ENCODE data around the gene WNT16.

Gene WNT16

GRCh38 chr7:121351682-121352081 is 22.9 kb downstream of the WNT16 start:
- DNase-seq, result no peak

DNA sequence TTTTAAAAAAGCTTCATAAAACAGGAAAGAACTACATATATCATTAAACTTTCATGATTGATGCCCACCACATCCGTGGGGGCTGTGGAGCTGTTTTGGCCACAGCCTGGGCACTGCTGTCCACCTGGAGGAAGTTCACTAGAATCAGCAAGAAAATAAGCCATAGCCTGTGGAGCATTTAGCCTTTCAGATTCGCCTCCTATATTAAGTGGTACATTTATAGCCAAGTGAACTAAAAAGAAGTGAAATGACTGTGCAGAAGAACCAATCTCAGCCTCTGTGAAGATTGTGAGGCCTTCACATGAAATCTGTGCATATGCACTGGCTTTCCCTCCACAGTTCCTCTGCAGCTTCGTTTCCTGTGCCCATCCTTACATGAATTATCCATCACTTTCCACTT is 23.5 kb downstream of the WNT16 start:
- DNase-seq, result no peak

GRCh38 chr7:121355574-121355973 is 26.8 kb downstream of the WNT16 start:
- DNase-seq, result no peak

GRCh38 chr7:121360564-121360963 is 31.8 kb downstream of the WNT16 start:
- no peak for DNase-seq

GRCh38 chr7:121366852-121367431 is 38.1 kb downstream of the WNT16 start:
- no peak for DNase-seq

DNA sequence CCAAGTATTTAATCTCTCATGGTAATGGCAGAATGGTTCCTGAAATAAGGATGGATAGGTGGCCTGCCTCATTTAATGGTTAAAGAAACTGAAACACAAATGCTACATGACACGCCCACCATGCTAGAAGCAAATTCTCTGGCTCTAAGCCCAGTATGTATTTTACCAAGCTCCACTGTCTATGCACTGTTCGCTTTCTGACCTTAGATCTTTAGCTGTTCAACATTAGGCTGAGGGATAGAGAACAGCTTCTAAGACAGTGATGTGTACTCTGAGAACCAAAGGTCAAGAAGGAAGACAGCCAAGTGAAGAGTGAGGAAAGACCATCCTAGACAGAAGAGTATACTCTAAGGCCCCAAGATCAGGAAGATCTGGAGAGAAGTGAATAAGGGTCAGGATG is 40.7 kb downstream of the WNT16 start:
- DNase-seq, result no peak

DNA sequence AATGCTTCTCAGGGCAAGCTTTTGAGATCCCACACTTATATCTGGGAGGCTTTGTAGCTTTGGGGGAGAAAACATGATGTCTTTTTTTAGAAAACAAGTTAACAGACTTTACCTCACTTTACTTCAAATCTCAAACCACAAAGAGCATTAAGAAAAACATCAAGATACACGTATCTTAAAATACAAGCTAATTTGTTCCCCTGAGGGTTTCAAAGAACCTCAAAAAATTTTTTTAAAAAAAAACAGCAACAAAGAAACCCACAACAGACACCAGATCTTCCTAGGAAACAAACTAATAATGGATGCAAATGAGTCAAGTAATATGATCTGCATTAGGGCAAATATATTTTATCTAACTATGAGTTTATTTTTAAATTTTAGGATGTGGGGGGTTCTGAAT is 42.6 kb downstream of the WNT16 start:
- no peak for DNase-seq

GRCh38 chr7:121371883-121372282 is 43.1 kb downstream of the WNT16 start:
- DNase-seq, result no peak

- no peak for DNase-seq
Measured at GRCh38 chr7:121372376-121373010, 43.7 kb downstream of the WNT16 start.

DNA sequence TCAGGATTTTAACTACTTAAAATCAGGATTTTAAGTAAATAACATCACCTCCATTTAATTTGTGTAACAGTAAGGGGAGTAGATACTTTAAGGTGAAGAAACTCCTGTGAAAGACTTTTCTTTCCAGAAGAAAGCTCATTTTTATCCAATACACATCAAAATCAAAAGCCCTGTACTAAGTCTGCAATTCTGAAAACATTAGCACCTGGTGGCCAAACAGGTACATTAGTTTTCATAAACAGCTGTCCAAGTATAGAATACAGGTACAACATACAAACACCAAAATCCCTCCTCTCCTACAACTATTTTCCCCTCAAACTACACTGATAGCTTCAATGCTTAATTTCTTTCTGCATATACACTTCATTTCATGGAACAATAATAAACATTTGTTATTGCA is 44.4 kb downstream of the WNT16 start:
- no peak for DNase-seq

DNA sequence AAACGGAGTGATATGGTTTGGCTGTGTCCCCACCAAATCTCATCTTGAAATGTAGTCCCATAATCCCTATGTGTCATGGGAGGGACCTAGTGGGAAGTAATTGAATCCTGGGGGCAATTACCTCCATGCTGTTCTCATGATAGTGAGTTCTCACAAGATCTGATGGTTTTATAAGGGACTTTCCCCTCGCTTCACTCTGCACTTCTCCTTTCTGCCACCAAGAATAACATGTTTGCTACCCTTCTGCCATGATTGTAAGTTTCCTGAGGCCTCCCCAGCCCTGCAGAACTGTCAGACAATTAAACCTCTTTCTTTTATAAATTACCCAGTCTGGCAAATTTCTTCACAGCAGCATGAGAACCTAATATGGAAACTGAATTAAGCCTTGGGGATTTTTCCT is 48.2 kb downstream of the WNT16 start:
- no peak for DNase-seq

- DNase-seq, result no peak
Measured at GRCh38 chr7:121379930-121380329, 51.1 kb downstream of the WNT16 start.

- no peak for DNase-seq
Measured at GRCh38 chr7:121382473-121382872, 53.7 kb downstream of the WNT16 start.

DNA sequence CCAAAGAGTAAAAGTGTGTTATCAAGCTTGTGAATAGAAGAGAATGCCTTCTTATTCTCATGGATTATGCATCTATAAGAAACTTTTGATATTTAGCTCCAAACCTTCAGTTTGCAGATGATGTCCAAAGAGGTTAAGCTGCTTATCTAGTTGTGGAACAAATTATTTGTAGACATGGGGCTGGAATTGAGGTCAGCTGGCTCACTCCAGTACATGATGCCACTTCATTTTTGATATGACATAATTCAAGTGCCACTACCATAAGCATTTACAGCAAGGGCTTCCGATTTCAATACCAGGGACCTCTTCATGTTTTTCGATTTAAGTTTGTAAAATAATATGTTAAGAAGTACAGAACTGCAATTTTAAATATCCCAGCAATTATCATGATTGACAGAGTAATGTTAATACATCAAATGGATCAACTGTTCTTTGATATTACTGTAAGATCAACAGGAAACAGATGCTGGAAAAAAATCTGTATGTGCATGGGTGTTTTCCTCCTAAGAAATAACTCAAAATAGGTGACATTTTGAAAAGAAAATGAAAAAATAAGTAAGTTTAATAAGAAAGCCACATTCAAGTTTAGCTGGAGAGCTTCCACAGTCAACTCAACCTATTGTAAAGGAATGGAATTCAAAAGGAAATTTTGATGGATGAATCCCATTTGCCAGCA is 54.6 kb downstream of the WNT16 start:
- DNase-seq, result no peak

GRCh38 chr7:121384265-121384664 is 55.5 kb downstream of the WNT16 start:
- DNase-seq, result no peak

DNA sequence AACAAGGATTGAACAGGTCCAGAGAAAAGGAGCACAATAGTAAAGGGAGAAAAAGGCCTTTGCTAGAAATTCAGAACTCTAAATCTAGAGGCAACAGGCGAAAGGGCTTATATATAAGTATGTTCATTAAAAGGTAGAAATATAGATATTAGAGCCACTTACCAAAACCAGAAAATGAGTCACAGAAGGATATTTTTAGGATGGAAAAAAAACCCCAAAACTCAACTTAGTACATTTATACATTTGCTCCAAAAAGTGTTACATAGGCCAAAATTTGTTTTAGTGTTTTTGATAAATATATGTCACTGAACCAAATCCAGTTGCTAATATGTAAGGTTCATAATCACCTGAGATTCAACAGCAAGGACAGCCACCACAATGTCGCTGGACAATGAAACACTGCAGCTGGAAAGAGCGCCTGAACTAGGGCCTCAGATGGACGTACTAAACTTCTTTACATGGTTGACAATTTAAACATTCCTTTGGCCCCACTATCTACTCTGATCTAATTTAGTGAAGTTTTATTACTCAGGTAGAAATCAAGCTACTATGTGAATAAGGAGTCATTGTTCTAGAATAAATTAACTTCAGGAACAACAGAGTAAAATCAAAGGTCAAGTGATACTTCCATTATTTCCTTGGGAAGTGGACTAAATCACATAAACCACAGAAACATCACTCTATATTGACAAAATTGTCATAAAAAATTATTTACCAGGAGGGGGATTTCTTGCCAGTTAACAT is 56.4 kb downstream of the WNT16 start:
- no peak for DNase-seq

DNA sequence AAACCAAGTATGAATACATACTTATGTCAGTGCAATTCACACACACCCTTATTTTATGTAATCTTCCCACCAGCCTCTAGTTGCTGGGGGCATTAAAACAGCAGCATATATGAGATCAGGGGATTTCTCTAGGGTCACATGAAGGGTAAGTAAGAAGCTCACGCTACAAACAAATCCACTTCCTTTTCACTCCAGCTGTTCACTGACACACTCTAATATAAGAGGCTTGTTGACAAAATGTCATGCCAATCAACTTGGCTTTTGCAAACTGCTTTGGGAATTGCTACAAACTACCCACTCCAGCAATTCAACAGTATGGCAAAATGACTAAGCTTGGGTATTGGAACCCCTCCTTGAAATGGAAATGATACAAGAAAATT is 57.0 kb downstream of the WNT16 start:
- peak; percentile 30 for DNase-seq

DNA sequence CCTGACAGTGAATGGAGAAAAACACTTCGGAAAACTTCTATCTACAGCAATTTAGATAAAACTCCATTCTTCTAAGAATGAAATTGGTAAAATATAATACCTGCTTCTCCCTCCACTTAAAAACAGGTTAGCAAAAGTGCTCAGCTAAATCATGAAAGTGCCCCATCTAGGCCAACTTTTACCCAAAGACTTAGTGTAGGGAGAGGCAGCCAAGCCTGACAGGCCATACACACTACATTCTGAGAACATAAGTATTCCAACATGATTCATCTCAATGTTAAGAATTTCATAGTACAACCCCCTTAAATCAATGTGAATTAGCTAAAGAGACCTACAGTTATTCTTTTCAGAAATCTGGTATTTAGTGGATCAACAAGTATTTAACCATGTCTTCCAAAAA is 60.1 kb downstream of the WNT16 start:
- DNase-seq, result no peak

DNA sequence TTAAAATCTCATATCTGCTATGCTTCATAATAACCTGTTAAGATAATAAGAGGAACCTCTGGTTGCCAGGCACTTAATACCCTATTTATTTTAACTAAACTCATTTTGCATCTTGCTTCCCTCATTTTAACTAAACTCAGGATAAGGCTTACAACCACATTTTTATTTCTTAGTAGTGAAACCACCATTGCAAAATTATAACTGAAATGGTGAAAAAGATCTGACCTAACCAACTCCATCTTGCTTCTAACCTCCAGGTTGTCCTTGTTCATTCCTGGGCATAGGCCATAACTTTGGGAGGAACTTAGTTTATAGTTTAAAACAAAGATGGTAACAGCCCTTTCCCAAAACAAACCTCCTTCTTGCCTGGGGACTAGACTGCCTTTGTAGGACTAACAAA is 61.3 kb downstream of the WNT16 start:
- DNase-seq, result no peak

DNA sequence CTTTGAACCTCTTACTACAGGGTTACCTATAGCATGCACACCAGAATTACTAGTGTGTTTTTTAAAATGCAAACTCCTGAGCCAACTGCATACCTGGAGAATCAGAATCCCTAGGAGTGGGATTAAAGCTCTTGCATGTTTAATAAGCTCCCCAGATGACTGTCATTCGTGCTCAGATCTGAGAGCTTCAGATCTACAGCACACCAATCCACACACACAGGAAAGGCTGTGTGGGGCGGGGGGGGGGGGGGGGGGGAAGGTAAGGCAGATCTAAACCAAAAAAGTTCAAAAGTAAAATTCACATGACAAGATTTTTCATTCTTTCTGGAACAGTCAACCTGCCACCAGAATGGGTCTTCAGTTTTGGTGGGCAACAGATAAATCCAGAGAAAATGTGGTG is 61.8 kb downstream of the WNT16 start:
- no peak for DNase-seq
